ENCODE measurements around the gene CD70. TPM values are rescaled to one million over a fixed set of nuclear protein-coding genes. Genes with fewer than 3 reads are reported as not detected.
"Not testable (repeated sequence)": the region's sequence is repeated elsewhere in the genome, so short reads cannot be mapped to it uniquely, and the experiment has no call there.

The CD70 gene
- total RNA-seq, 4 donors from 2014 or later: not detected

DNA sequence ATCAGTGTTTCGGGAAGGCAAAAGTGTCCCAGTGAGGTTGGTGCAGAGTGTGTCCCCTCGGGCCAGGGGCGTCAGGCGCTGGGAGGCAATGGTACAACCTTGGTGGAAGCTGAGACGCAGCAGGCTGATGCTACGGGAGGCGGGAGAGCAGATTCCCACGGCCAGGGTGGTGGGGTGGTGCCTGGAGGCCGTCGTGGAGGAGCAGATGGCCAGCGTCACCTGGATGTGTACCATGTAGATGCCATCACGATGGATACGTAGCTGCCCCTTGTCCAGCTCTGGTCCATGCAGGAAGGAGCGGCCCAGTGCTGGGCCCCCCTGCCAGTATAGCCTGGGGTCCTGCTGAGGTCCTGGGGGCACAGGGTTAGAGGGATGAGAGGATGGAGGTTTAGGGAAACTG is 4.9 kb downstream of the CD70 start:
- 65 to 79% methylated on average over 14 of the region's 14 CpGs for WGBS, 2 donors
- no peak overlapping the region for H3K4me3 ChIP-seq (ENCODE audit: low read depth, poor library complexity, severe bottlenecking)
- TF ChIP-seq, protein P1, sequence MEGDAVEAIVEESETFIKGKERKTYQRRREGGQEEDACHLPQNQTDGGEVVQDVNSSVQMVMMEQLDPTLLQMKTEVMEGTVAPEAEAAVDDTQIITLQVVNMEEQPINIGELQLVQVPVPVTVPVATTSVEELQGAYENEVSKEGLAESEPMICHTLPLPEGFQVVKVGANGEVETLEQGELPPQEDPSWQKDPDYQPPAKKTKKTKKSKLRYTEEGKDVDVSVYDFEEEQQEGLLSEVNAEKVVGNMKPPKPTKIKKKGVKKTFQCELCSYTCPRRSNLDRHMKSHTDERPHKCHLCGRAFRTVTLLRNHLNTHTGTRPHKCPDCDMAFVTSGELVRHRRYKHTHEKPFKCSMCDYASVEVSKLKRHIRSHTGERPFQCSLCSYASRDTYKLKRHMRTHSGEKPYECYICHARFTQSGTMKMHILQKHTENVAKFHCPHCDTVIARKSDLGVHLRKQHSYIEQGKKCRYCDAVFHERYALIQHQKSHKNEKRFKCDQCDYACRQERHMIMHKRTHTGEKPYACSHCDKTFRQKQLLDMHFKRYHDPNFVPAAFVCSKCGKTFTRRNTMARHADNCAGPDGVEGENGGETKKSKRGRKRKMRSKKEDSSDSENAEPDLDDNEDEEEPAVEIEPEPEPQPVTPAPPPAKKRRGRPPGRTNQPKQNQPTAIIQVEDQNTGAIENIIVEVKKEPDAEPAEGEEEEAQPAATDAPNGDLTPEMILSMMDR (IDR thresholded peaks at IDR 0.05): no peak
- no peak for TF ChIP-seq POLR2A (IDR thresholded peaks at IDR 0.05)
- intact Hi-C loops (cut with DNase I; ENCODE audit: low total_unique reads): no loop called here
- peak in 1 of 2 donors; percentile 62 for DNase-seq (ENCODE audit: low spot score in 2 of 2)

DNA sequence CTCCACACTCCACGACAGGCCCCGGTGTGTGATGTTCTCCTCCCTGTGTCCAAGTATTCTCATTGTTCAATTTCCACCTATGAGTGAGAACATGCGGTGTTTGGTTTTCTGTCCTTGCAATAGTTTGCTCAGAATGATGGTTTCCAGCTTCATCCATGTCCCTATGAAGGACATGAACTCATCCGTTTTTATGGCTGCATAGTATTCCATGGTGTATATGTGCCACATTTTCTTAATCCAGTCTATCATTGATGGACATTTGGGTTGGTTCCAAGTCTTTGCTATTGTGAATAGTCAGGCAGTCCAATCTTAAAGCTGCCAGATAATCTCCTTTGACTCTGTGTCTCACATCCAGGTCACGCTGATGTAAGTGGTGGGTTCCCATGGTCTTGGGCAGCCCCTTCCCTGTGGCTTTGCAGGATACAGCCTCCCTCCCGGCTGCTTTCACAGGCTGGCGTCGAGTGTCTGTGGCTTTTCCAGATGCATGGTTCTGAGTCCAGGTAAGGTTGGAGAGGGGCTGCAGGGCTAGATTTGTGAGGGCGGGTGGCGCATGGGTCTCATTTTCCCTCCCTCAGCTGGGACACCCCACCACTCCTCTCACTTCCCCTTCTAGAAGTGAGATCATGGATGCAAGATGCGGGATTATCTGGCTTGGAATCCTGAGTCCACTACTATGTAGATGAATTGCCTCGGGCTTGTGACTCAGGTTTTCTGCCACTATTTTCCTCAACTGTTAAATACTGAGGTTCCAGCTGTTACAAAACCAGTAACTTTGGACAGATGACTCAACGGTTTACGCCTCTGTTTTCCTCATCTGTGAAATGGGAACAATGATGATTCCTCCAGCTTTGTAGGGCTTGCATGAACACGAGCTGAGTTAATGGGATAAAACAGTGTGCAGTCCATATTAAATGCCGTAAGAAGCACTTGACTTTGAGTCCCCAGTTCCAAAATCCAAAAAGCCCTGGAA is 8.2 kb downstream of the CD70 start:
- WGBS, 2 donors: 80 to 87% methylated on average over 16 of the region's 16 CpGs
- H3K4me3 ChIP-seq (ENCODE audit: low read depth, poor library complexity, severe bottlenecking); intact Hi-C loops (cut with DNase I; ENCODE audit: low total_unique reads); DNase-seq (ENCODE audit: low spot score in 2 of 2): not testable (repeated sequence)

DNA sequence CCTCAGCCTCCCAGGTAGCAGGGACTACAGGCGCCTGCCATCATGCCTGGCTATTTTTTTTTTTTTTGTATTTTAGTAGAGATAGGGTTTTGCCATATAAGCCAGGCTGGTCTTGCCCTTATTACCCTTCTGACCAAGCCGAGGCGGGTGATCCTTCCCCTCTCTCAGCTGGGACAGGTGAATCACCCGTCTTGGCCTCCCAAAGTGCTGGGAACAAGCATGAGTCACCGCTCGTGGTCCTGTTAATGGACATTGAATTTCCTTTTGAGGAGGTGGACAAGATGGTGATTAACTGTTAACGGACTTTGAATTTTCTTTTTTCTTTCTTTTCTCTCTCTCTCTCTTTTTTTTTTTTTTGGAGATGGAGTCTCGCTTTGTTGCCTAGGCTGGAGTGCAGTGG is 10.6 kb downstream of the CD70 start:
- H3K4me3 ChIP-seq (ENCODE audit: low read depth, poor library complexity, severe bottlenecking): no peak overlapping the region
- no peak for TF ChIP-seq POLR2A (IDR thresholded peaks at IDR 0.05)
- TF ChIP-seq, protein P1 (IDR thresholded peaks at IDR 0.05): no peak
- DNase-seq (ENCODE audit: low spot score in 2 of 2): no peak
- 73 to 75% methylated on average over 8 of the region's 8 CpGs for WGBS, 2 donors
- intact Hi-C loops (cut with DNase I; ENCODE audit: low total_unique reads): no loop called here

DNA sequence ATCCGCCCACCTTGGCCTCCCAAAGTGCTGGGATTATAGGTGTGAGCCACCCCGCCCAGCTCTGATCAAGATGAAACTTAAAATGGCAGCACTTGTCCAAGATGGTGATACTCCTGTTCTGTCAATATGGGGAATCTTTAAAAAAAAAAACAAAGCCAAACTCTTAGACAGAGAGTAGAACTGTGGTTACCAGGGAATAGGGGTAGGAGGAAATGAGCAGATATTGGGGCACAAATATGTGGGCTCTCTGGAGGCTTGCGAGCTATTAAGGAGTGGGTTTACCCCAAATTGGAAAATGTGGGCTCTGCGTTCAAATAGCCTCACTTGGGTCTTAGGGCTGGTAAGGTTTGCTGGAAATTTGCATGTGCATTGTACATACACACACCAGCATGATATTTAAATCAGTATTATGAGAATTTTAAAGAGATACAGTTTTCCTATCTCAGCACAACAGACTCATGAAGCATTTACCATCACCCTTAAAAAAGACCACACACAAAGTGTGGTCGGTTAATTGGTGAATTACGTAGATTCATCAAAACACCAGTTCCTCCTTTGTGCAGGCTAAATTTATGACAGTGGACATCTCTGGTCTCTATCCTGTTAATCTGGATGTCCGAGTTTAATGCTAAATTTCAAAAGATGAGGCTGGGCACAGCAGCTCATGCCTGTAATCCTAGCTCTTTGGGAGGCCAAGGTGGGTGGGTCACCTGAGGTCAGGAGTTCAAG is 11.3 kb downstream of the CD70 start:
- 89 to 91% methylated on average over 7 of the region's 7 CpGs for WGBS, 2 donors
- TF ChIP-seq, protein P1 (IDR thresholded peaks at IDR 0.05): no peak
- no peak for TF ChIP-seq POLR2A (IDR thresholded peaks at IDR 0.05)
- H3K4me3 ChIP-seq (ENCODE audit: low read depth, poor library complexity, severe bottlenecking): no peak overlapping the region
- no peak for DNase-seq (ENCODE audit: low spot score in 2 of 2)
- intact Hi-C loops (cut with DNase I; ENCODE audit: low total_unique reads): no loop called here

DNA sequence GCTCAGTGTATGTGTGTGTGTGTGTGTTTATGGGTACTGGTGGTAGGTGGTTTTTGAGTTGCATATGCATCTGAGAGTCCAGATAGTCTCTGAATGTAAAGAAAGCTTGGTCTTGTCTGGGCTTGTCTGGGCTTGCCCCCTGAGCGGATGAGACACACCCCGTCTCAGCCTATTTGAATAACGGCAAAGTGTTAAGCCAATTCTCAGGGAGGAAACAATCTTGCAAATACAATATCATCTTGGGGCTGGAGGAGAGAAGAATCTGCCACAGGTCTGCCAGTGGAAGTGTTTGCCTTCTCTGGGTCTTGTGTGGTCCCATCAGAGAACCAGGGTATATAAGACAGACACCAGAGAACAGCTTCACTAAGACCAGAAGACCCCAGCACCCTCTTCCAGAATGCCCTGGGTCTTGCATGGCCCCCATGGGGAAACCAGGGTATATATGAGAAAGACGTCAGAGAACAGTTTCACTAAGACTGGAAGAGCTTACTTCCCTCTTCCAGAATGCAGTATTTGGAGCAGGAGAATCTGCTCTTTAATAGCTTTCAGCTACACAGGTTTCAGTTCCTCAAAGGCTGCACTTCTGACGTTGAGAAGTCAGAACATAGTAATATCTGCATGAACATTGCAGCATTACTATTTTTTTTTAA is 13.3 kb downstream of the CD70 start:
- H3K4me3 ChIP-seq (ENCODE audit: low read depth, poor library complexity, severe bottlenecking): no peak overlapping the region
- 38 to 47% methylated on average over 5 of the region's 5 CpGs for WGBS, 2 donors
- DNase-seq (ENCODE audit: low spot score in 2 of 2): peak in 1 of 2 donors; percentile 21
- intact Hi-C loops (cut with DNase I; ENCODE audit: low total_unique reads): no loop called here
- no peak for TF ChIP-seq POLR2A (IDR thresholded peaks at IDR 0.05)
- TF ChIP-seq, protein P1 (IDR thresholded peaks at IDR 0.05): no peak

All from lower leg skin (tissue), 4 donors.